ENCODE results near the gene SMIM22. TPM values are rescaled to one million over a fixed set of nuclear protein-coding genes. Genes with fewer than 3 reads are reported as not detected.

The SMIM22 gene
- total RNA-seq, 1 experiment from 2014 or later = 3.3 TPM

DNA sequence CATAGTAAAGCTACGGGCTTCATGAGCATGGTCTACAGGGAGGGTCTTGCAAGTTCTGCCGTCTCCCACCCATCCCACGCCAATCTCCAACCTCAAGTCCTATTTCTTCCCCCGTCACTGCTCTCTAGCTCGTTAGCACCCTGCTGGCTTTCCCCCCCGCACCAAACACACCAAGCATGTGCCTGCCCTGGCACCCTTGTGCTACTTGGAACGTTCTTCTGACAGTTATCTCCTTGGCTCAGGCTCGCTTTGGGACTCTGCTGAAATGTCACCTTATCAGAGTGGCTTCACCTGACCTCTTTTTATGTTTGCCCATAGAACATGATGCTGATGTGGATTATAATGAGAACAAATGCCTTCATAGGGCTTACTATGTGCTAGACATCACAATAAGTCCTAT lies 30.0 kb downstream of the SMIM22 start:
- BruUV-seq (replicated peaks) = no TSS peak
- Histone ChIP-seq H3K4me2 (ENCODE audit: low read length) (no peak overlapping the region), H3K4me1 (ENCODE audit: control insufficient read depth in 1 of 2, insufficient read depth in 2 of 2, low read length in 2 of 2) (no peaks in the 10 kb centered on the region), H3K4me3 (replicated peaks in 1 of 2; ENCODE audit: low read depth in 1 of 2, low read length in 2 of 2) (no peak overlapping the region), H3K9me2 (ENCODE audit: insufficient read depth) (no peaks in the 10 kb centered on the region), H3K27ac (ENCODE audit: low read depth, low read length) (no peak overlapping the region), H3K79me2 (ENCODE audit: insufficient read depth, low read length) (peaks cover 7% of the 10 kb centered on the region; the same call in 1 of the 2 replicates), H3K27me3 (ENCODE audit: insufficient read depth, low read length) (no peaks in the 10 kb centered on the region), H4K20me1 (ENCODE audit: insufficient read depth) (no peaks in the 10 kb centered on the region), H2AFZ (ENCODE audit: low read depth, low read length, poor library complexity, severe bottlenecking) (no peak overlapping the region), H3K36me3 (ENCODE audit: control insufficient read depth in 1 of 2, insufficient read depth in 2 of 2, low read length in 2 of 2) (peaks cover 56 to 64% of the 10 kb centered on the region in 2 experiments), H3K9ac (ENCODE audit: low read length) (no peak overlapping the region), H3K9me3 (ENCODE audit: control insufficient read depth in 1 of 2, insufficient read depth in 1 of 2, low read depth in 1 of 2, low read length in 2 of 2) (no peaks in the 10 kb centered on the region)
- intact Hi-C loops (cut with micrococcal nuclease) = no loop called here
- ChIA-PET RAD21 (ENCODE audit: low non-redundant PET in 1 of 2, low total read pairs in 2 of 2, uncharacterized antibody in 2 of 2, unreplicated experiment in 2 of 2) (no interaction called here), POLR2A (no interaction called here), CTCF (no interaction called here)
- ATAC-seq = no peak
- no peak for DNase-seq (ENCODE audit: low read depth, low spot score)
- no peak for TF ChIP-seq TCF7L2 (IDR thresholded peaks at IDR 0.05; ENCODE audit: borderline replicate concordance, extremely low read depth, insufficient read depth, insufficient read length)
- TF ChIP-seq, protein P1, sequence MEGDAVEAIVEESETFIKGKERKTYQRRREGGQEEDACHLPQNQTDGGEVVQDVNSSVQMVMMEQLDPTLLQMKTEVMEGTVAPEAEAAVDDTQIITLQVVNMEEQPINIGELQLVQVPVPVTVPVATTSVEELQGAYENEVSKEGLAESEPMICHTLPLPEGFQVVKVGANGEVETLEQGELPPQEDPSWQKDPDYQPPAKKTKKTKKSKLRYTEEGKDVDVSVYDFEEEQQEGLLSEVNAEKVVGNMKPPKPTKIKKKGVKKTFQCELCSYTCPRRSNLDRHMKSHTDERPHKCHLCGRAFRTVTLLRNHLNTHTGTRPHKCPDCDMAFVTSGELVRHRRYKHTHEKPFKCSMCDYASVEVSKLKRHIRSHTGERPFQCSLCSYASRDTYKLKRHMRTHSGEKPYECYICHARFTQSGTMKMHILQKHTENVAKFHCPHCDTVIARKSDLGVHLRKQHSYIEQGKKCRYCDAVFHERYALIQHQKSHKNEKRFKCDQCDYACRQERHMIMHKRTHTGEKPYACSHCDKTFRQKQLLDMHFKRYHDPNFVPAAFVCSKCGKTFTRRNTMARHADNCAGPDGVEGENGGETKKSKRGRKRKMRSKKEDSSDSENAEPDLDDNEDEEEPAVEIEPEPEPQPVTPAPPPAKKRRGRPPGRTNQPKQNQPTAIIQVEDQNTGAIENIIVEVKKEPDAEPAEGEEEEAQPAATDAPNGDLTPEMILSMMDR (IDR thresholded peaks at IDR 0.05 in 2 of 3, conservative IDR thresholded peaks at IDR 0.05 in 1 of 3; ENCODE audit: borderline replicate concordance in 1 of 3, insufficient read depth in 1 of 3, low read depth in 2 of 3, low read length in 2 of 3) = no peak
- TF ChIP-seq, protein P2, sequence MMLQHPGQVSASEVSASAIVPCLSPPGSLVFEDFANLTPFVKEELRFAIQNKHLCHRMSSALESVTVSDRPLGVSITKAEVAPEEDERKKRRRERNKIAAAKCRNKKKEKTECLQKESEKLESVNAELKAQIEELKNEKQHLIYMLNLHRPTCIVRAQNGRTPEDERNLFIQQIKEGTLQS (IDR thresholded peaks at IDR 0.05) = no peak
- no peak for TF ChIP-seq POLR2A (IDR thresholded peaks at IDR 0.05; ENCODE audit: borderline replicate concordance, extremely low read depth, insufficient read depth, insufficient read length)
- TF ChIP-seq, protein P3, sequence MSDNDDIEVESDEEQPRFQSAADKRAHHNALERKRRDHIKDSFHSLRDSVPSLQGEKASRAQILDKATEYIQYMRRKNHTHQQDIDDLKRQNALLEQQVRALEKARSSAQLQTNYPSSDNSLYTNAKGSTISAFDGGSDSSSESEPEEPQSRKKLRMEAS (IDR thresholded peaks at IDR 0.05) = no peak
- no peak for TF ChIP-seq POLR2AphosphoS5 (IDR thresholded peaks at IDR 0.05; ENCODE audit: low read depth, low read length)
- TF ChIP-seq JUND (IDR thresholded peaks at IDR 0.05) = no peak
- no peak for TF ChIP-seq EZH2phosphoT487 (IDR thresholded peaks at IDR 0.05; ENCODE audit: borderline replicate concordance)
- TF ChIP-seq EZH2 (IDR thresholded peaks at IDR 0.05) = no peak
